Mucosa of rectum (tissue), 2 donors: ENCODE measurements around the gene KIF4A.

ENCODE experiments used
- H3K27ac ChIP-seq, 2 donors: one replicate each; pipeline ENCODE4 v1.7.0; 2013; ENCODE audit warnings: inconsistent platforms in 2 of 2, low read depth in 2 of 2, low read length in 2 of 2
- H3K27me3 ChIP-seq, 2 donors: one replicate each; pipeline ENCODE4 v1.7.0; 2013; ENCODE audit warnings: low read length in 2 of 2; ENCODE audit not compliant: control insufficient read depth in 2 of 2, insufficient read depth in 2 of 2
- H3K36me3 ChIP-seq, 2 donors: one replicate each; pipeline ENCODE4 v1.7.0; 2013; ENCODE audit warnings: low read length in 2 of 2; ENCODE audit not compliant: control insufficient read depth in 2 of 2, insufficient read depth in 2 of 2
- H3K4me1 ChIP-seq, 2 donors: one replicate each; pipeline ENCODE4 v1.7.0; 2013; ENCODE audit warnings: low read length in 2 of 2, mild to moderate bottlenecking in 1 of 2; ENCODE audit not compliant: control insufficient read depth in 2 of 2, insufficient read depth in 2 of 2
- H3K4me3 ChIP-seq, 2 donors: one replicate each; pipeline ENCODE4 v1.7.0; 2013; ENCODE audit warnings: low read length in 2 of 2
- H3K9ac ChIP-seq, 2 donors: one replicate each; pipeline ENCODE4 v1.7.0; 2013; ENCODE audit warnings: low read length in 2 of 2, low read depth in 1 of 2, mild to moderate bottlenecking in 1 of 2
- H3K9me3 ChIP-seq, 2 donors: one replicate each; pipeline ENCODE4 v1.7.0; 2013; ENCODE audit warnings: low read length in 2 of 2; ENCODE audit not compliant: control insufficient read depth in 2 of 2
- donor health status: healthy.
- donor health status: Normal muscosa, but diverticular disease.

KIF4A gene

GRCh38 chrX:70434914-70435586 lies 145.1 kb downstream of the KIF4A start:
- Histone ChIP-seq H3K27me3 (peaks cover 0 to 3% of the 10 kb centered on the region in 2 donors), H3K36me3 (no peaks in the 10 kb centered on the region), H3K4me1 (peaks cover 6 to 9% of the 10 kb centered on the region in 2 donors), H3K9me3 (no peaks in the 10 kb centered on the region), H3K9ac (peak overlapping the region; percentile 56), H3K4me3 (peak overlapping the region; percentile 67 to 90), H3K27ac (peak overlapping the region in 1 of 2 donors; percentile 50)

GRCh38 chrX:70436343-70436742 lies 146.4 kb downstream of the KIF4A start:
- Histone ChIP-seq H3K4me1 (peaks cover 6 to 9% of the 10 kb centered on the region in 2 donors), H3K27ac (no peak overlapping the region), H3K27me3 (peaks cover 0 to 3% of the 10 kb centered on the region in 2 donors), H3K36me3 (no peaks in the 10 kb centered on the region), H3K4me3 (no peak overlapping the region), H3K9ac (no peak overlapping the region), H3K9me3 (no peaks in the 10 kb centered on the region)

- Histone ChIP-seq H3K4me1 (peaks cover 6 to 9% of the 10 kb centered on the region in 2 donors), H3K27me3 (peaks cover 0 to 3% of the 10 kb centered on the region in 2 donors), H3K9ac (no peak overlapping the region), H3K4me3 (no peak overlapping the region), H3K27ac (no peak overlapping the region), H3K9me3 (no peaks in the 10 kb centered on the region), H3K36me3 (no peaks in the 10 kb centered on the region)
These were observed 147.1 kb downstream of the KIF4A start for GRCh38 chrX:70437011-70437410.

- Histone ChIP-seq H3K4me1 (peaks cover 6 to 9% of the 10 kb centered on the region in 2 donors), H3K27me3 (peaks cover 5 to 13% of the 10 kb centered on the region in 2 donors), H3K4me3 (no peak overlapping the region), H3K36me3 (no peaks in the 10 kb centered on the region), H3K27ac (no peak overlapping the region), H3K9ac (no peak overlapping the region), H3K9me3 (no peaks in the 10 kb centered on the region)
These were observed 148.2 kb downstream of the KIF4A start for GRCh38 chrX:70437921-70438665.

- Histone ChIP-seq H3K27ac (no peak overlapping the region), H3K4me3 (no peak overlapping the region), H3K27me3 (peaks cover 6 to 18% of the 10 kb centered on the region in 2 donors), H3K4me1 (peaks cover 3 to 7% of the 10 kb centered on the region in 2 donors), H3K36me3 (no peaks in the 10 kb centered on the region), H3K9ac (no peak overlapping the region), H3K9me3 (no peaks in the 10 kb centered on the region)
These were observed 149.1 kb downstream of the KIF4A start for GRCh38 chrX:70439016-70439415.

- no peak overlapping the region for H3K27ac ChIP-seq
- peaks cover 22 to 30% of the 10 kb centered on the region in 2 donors for H3K27me3 ChIP-seq
- H3K4me3 ChIP-seq, result no peak overlapping the region
- no peaks in the 10 kb centered on the region for H3K36me3 ChIP-seq
- H3K9me3 ChIP-seq, result no peaks in the 10 kb centered on the region
- H3K4me1 ChIP-seq, result peaks cover 0 to 2% of the 10 kb centered on the region in 2 donors
- no peak overlapping the region for H3K9ac ChIP-seq
These were observed 152.3 kb downstream of the KIF4A start for GRCh38 chrX:70442224-70442623.

GRCh38 chrX:70444326-70444945 lies 154.5 kb downstream of the KIF4A start, which contains the start of gene DLG3:
DLG3 (plus strand) TSS chrX:70444835; CDS start chrX:70445202, 367 bp downstream.
- Histone ChIP-seq H3K4me3 (no peak within 1 kb of the TSS), H3K9ac (no peak within 1 kb of the TSS), H3K9me3 (no peaks in the 10 kb centered on the region), H3K27ac (no peak within 1 kb of the TSS), H3K4me1 (peaks cover 0 to 2% of the 10 kb centered on the region in 2 donors), H3K36me3 (no peaks in the 10 kb centered on the region), H3K27me3 (peaks cover 25 to 33% of the 10 kb centered on the region in 2 donors)

- Histone ChIP-seq H3K9ac (no peak overlapping the region), H3K9me3 (no peaks in the 10 kb centered on the region), H3K36me3 (no peaks in the 10 kb centered on the region), H3K4me3 (no peak overlapping the region), H3K4me1 (peaks cover 0 to 2% of the 10 kb centered on the region in 2 donors), H3K27me3 (peaks cover 25 to 33% of the 10 kb centered on the region in 2 donors), H3K27ac (no peak overlapping the region)
These were observed 155.2 kb downstream of the KIF4A start for GRCh38 chrX:70444946-70445656.

GRCh38 chrX:70445951-70446350 lies 156.0 kb downstream of the KIF4A start:
- Histone ChIP-seq H3K4me1 (peaks cover 0 to 2% of the 10 kb centered on the region in 2 donors), H3K9me3 (no peaks in the 10 kb centered on the region), H3K9ac (no peak overlapping the region), H3K27ac (no peak overlapping the region), H3K36me3 (no peaks in the 10 kb centered on the region), H3K4me3 (no peak overlapping the region), H3K27me3 (peaks cover 25 to 33% of the 10 kb centered on the region in 2 donors)
